Spleen (tissue), 11 donors: ENCODE results near the gene NFIL3. TPM values are rescaled to one million over a fixed set of nuclear protein-coding genes. Genes with fewer than 3 reads are reported as not detected.

Experiments
- DNase-seq: peaks from one replicate; pipeline ENCODE4 v3.0.0-alpha.2; 2020
- H3K27ac ChIP-seq, 8 donors: fragments of 200-600 bp; sonication (generic) in 7 of 8; 1 replicate in 4 of 8; 2 replicates in 4 of 8; pipeline versions ENCODE4 v1.5.0 to v1.8.0; 2016 to 2021; ENCODE audit warnings: inconsistent platforms in 4 of 8, mild to moderate bottlenecking in 4 of 8, moderate library complexity in 1 of 8
- H3K27me3 ChIP-seq, 7 donors: fragments of 200-600 bp; sonication (generic) in 6 of 7; replicated peaks in 1 of 7; 1 replicate in 4 of 7; 2 replicates in 3 of 7; pipeline versions ENCODE4 v1.5.0 to v1.8.0; 2016 to 2021; ENCODE audit warnings: inconsistent platforms in 3 of 7, mild to moderate bottlenecking in 1 of 7
- H3K36me3 ChIP-seq, 6 donors: fragments of 200-600 bp; sonication (generic) in 5 of 6; 1 replicate in 4 of 6; 2 replicates in 2 of 6; pipeline versions ENCODE4 v1.5.0 to v1.8.0; 2016 to 2021; ENCODE audit warnings: inconsistent platforms in 2 of 6
- H3K4me1 ChIP-seq, 6 donors: fragments of 200-600 bp; sonication (generic) in 5 of 6; 1 replicate in 3 of 6; 2 replicates in 3 of 6; pipeline versions ENCODE4 v1.5.0 to v1.8.0; 2016 to 2021; ENCODE audit warnings: inconsistent platforms in 3 of 6
- H3K4me3 ChIP-seq, 8 donors: fragments of 200-600 bp; sonication (generic) in 7 of 8; 1 replicate in 4 of 8; 2 replicates in 4 of 8; pipeline versions ENCODE4 v1.5.0 to v1.8.0; 2016 to 2021; ENCODE audit warnings: inconsistent platforms in 4 of 8, mild to moderate bottlenecking in 4 of 8, moderate library complexity in 2 of 8
- H3K9me3 ChIP-seq, 8 donors: fragments of 200-600 bp; sonication (generic) in 7 of 8; 1 replicate in 4 of 8; 2 replicates in 4 of 8; pipeline versions ENCODE4 v1.5.0 to v1.8.0; 2016 to 2021; ENCODE audit warnings: inconsistent platforms in 4 of 8
- CTCF ChIP-seq, 11 experiments: fragments of 200-600 bp in 7 of 11; fragments of 450-650 bp in 4 of 11; sonication (generic) in 4 of 11; IDR thresholded peaks in 8 of 11; conservative IDR thresholded peaks in 3 of 11; 1 replicate in 7 of 11; 2 replicates in 4 of 11; pipeline versions ENCODE4 v1.4.0 to v1.8.0; 2016 to 2021; ENCODE audit warnings: antibody characterized with exemption in 11 of 11, inconsistent platforms in 4 of 11, mild to moderate bottlenecking in 1 of 11
- POLR2A ChIP-seq, 3 donors: fragments of 450-650 bp; IDR thresholded peaks; one replicate each; pipeline ENCODE4 v1.5.1; 2017; ENCODE audit warnings: antibody characterized with exemption in 3 of 3, mild to moderate bottlenecking in 1 of 3
- POLR2AphosphoS5 ChIP-seq, 3 donors: sonication (generic); formaldehyde crosslinking; IDR thresholded peaks; one replicate each; pipeline ENCODE4 v1.5.1; 2017; ENCODE audit warnings: antibody characterized with exemption in 3 of 3
- WGBS, 5 donors: extraction: QIAGEN DNeasy Blood & Tissue Kit in 3 of 5; methylation state at CpG; one replicate each; pipeline versions ENCODE4 v1.1.5 to v1.1.7; 2013 to 2018; 5-methylcytosine and 5-hydroxymethylcytosine counted together
- intact Hi-C: fragments of 100-400 bp; cut with DNase I; formaldehyde crosslinking; loops from one replicate; pipeline ENCODE4 v1.15.0; 2023; ENCODE audit warnings: low total_unique reads
- polyA plus RNA-seq, 3 donors: library from polyadenylated mRNA; stranded (reverse); fragments of 200-250 nt; gene quantifications; one replicate each; pipeline ENCODE4 v1.2.1, GENCODE V29; 2013
- total RNA-seq, 7 donors: library from RNA; depleted of rRNA in 3 of 7; stranded (reverse); fragments of >200 nt in 3 of 7; fragmentation: NEBNext Ultra II Directional in 4 of 7; extraction: Animal tissue kit (Norgen Biotek cat#: 25700) in 4 of 7; gene quantifications; one replicate each; pipeline versions ENCODE4 v1.1.0 to v1.2.1, GENCODE V29; 2016 to 2021
- donor health status: healthy with polysubstance abuse.
- donor health status: DM: no; HTN: no; CAD: no; lungs with moderate emphysema.
- donor health status: DM: no; HTN: no; CAD: no.
- donor health status: Bipolar disorder and iron deficiency.
- donor health status: healthy.
- donor health status: DM: no; HTN: no; CAD: no.
- donor health status: DM: yes; HTN: yes; CAD: no.

The NFIL3 gene
- total and polyA plus RNA-seq, 10 donors, result 4.7 to 41.9 (median 17.8) TPM

DNA sequence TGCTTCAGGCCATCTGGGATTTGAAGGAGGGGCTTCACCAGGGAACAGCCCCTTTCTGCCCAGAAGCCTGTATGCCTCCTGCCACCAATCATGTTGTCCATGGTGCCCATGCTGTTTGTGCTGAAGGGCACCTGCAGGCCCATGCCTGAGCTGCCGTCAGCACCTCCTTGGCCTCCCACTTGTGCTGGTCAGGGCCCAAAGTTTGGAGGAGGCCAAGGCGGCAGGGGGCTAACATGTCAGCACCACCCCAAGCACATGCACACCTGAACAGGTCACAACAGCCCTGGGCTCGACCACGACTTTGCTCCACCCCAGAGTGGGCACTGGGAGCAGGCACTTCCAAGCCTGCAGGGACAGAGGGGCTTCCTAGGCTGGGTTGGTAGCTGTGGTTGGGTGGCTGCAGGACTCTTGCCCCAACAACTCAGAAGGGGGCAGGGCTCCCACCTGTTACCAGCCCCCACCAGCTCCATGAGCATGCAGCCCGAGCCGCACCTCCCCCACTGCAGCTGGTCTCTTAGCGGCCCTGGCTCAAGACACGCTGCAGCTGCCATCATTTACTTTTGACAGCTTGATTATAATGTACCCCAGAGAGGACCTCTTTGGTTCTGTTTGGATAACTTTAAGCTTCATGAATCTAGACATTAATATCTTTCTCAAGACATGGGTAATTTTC lies 19.8 kb upstream of the NFIL3 start:
- Histone ChIP-seq H3K36me3 (no peaks in the 10 kb centered on the region), H3K4me1 (no peaks in the 10 kb centered on the region), H3K27me3 (peaks cover 0 to 18% (median 0%) of the 10 kb centered on the region in 7 donors), H3K9me3 (peaks cover 4 to 32% (median 24%) of the 10 kb centered on the region in 8 donors), H3K27ac (no peak overlapping the region), H3K4me3 (no peak overlapping the region)
- WGBS, 5 donors, result 76 to 93% (median 84%) methylated on average over 6 to 8 of the region's 8 CpGs
- intact Hi-C loops, result no loop called here
- TF ChIP-seq POLR2A (IDR thresholded peaks at IDR 0.05) (no peak), POLR2AphosphoS5 (IDR thresholded peaks at IDR 0.05) (no peak), CTCF (IDR thresholded peaks at IDR 0.05 in 8 of 11, conservative IDR thresholded peaks at IDR 0.05 in 3 of 11) (no peak)
- DNase-seq, result no peak

DNA sequence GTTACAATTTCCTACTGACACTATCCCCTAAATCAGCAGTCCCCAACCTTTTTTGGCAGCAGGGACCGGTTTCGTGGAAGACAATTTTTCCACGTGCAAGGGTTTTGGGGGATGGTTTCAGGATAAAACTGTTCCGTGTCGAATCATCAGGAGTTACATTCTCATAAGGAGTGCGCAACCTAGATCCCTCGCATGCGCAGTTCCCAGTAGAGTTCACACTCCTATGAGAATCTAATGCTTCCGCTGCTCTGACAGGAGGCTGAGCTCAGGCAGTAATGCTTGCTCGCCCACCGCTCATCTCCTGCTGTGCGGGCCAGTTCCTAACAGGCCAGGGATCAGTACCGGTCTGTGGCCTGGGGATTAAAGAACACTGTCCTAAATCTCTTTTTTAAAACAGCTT lies 13.2 kb upstream of the NFIL3 start:
- Histone ChIP-seq H3K36me3 (no peaks in the 10 kb centered on the region), H3K27me3 (no peaks in the 10 kb centered on the region), H3K27ac (no peak overlapping the region), H3K4me3 (no peak overlapping the region), H3K4me1 (peaks cover 0 to 6% (median 0%) of the 10 kb centered on the region in 6 donors), H3K9me3 (no peaks in the 10 kb centered on the region)
- 88 to 94% (median 91%) methylated on average over 13 of the region's 13 CpGs for WGBS, 5 donors
- TF ChIP-seq POLR2AphosphoS5 (IDR thresholded peaks at IDR 0.05), result no peak
- no peak for TF ChIP-seq CTCF (IDR thresholded peaks at IDR 0.05 in 8 of 11, conservative IDR thresholded peaks at IDR 0.05 in 3 of 11)
- TF ChIP-seq POLR2A (IDR thresholded peaks at IDR 0.05), result no peak
- intact Hi-C loops, result no loop called here
- no peak for DNase-seq

- DNase-seq, result no peak
- H3K36me3 ChIP-seq, result no peaks in the 10 kb centered on the region
- intact Hi-C loops, result no loop called here
- no peak overlapping the region for H3K4me3 ChIP-seq
- H3K9me3 ChIP-seq, result no peaks in the 10 kb centered on the region
- H3K27me3 ChIP-seq, result no peaks in the 10 kb centered on the region
- H3K4me1 ChIP-seq, result peaks cover 0 to 20% (median 3%) of the 10 kb centered on the region in 6 donors
- no peak overlapping the region for H3K27ac ChIP-seq
- 15 to 45% (median 30%) methylated on average over 2 of the region's 2 CpGs for WGBS, 5 donors
- TF ChIP-seq POLR2A (IDR thresholded peaks at IDR 0.05) (no peak), CTCF (IDR thresholded peaks at IDR 0.05 in 8 of 11, conservative IDR thresholded peaks at IDR 0.05 in 3 of 11) (peak in 7 of 11 experiments; percentile 17 to 55 (median 41)), POLR2AphosphoS5 (IDR thresholded peaks at IDR 0.05) (no peak)
These were observed 9.5 kb upstream of the NFIL3 start for GRCh38 chr9:91433180-91433579.

GRCh38 chr9:91431485-91431884 lies 7.9 kb upstream of the NFIL3 start:
- intact Hi-C loops, result no loop called here
- Histone ChIP-seq H3K4me1 (peaks cover 0 to 31% (median 3%) of the 10 kb centered on the region in 6 donors), H3K27me3 (peaks cover 0 to 4% (median 0%) of the 10 kb centered on the region in 7 donors), H3K36me3 (no peaks in the 10 kb centered on the region), H3K9me3 (no peaks in the 10 kb centered on the region), H3K4me3 (no peak overlapping the region), H3K27ac (no peak overlapping the region)
- WGBS, 5 donors, result 85 to 94% (median 90%) methylated on average over 5 of the region's 5 CpGs
- no peak for DNase-seq
- TF ChIP-seq POLR2AphosphoS5 (IDR thresholded peaks at IDR 0.05) (no peak), CTCF (IDR thresholded peaks at IDR 0.05 in 8 of 11, conservative IDR thresholded peaks at IDR 0.05 in 3 of 11) (no peak), POLR2A (IDR thresholded peaks at IDR 0.05) (no peak)
